Measurements from ENCODE around the gene HMX1.

Gene HMX1

DNA sequence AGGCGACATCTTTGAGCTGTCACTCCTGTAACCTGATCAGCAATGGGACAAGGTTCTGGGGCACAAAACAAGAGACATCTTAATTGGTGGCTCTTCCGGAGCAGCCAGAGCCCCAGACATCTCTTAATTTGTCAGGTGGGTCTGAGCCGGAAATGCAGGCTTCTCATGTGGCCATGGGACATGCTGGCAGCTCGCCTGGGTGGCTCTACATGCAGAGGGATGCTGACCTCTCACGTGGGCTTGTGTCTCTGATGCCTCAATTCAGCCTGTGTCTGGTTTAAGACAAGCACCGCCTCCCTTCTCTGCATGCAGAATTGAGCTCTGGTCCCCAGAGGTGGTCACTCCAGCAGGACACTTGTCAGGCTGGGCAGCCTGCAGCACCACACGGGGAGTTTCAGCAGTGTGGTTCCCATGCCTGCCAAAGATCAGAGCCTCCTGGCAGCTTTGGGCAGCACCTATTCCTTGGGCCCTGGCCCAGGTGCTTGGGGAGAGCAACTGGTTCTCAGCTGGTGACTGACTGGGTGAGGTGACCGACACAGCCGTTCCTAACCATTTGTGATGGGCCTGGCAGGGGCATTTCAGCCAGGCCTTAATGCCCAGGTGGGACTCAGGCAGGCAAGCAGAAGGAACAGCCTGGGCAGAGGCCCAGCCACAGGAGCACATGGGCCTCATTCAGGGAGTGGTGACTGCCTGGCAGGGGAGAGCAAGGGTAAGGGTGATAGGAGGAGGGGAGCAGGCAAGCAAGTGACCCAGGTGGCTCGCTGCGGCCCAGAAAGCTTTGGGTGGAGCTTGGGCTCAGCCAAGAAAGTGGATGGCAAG lies 53.4 kb downstream of the HMX1 start:
- no peak for DNase-seq (ENCODE audit: low read depth)

DNA sequence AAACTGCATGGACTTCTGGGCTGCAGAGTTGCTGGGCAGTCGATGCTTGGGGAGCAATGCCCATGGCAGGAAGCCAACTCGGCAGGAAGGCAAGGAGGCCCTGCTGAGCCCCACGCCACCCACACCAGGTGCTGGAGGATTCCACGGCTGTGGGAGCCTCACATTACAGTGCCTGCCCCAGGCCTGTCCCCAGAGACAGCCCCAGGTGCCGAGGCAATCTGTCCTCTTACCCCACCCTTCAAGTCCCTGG lies 53.9 kb downstream of the HMX1 start:
- DNase-seq (ENCODE audit: low read depth), result no peak

DNA sequence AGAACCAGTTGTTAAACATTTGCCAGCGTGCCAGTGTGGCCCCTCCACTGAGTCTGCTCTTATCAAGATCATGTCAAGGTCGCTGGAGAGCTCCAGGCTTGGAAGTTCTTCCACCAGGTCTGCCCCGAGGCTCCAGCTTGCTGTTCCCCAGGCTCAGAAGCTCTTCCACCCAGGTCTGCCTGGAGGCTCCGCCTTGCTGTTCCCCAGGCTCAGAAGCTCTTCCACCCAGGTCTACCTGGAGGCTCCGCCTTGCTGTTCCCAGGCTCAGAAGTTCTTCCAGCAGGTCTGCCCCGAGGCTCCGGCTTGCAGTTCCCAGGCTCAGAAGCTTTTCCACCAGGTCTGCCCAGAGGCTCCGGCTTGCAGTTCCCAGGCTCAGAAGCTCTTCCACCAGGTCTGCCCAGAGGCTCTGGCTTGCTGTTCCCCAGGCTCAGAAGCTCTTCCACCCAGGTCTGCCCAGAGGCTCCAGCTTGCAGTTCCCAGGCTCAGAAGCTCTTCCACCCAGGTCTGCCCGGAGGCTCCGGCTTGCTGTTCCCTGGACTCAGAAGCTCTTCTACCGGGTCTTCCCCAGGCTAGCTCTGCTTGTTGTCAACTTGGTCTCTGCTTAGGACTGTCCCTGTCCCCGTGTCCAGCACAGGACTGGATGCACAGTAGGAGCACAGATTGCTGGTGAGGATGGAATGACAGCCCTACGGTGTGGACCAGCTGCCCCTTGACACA lies 54.4 kb downstream of the HMX1 start:
- DNase-seq (ENCODE audit: low read depth), result no peak
